NCI-H2227 (cell line): ENCODE data around the gene TMEM18.

Experiments
- DNase-seq: peaks from one replicate; lab custom pipeline; 2025; ENCODE audit not compliant: unreplicated experiment; lab: John Stamatoyannopoulos, UW

TMEM18 gene

DNA sequence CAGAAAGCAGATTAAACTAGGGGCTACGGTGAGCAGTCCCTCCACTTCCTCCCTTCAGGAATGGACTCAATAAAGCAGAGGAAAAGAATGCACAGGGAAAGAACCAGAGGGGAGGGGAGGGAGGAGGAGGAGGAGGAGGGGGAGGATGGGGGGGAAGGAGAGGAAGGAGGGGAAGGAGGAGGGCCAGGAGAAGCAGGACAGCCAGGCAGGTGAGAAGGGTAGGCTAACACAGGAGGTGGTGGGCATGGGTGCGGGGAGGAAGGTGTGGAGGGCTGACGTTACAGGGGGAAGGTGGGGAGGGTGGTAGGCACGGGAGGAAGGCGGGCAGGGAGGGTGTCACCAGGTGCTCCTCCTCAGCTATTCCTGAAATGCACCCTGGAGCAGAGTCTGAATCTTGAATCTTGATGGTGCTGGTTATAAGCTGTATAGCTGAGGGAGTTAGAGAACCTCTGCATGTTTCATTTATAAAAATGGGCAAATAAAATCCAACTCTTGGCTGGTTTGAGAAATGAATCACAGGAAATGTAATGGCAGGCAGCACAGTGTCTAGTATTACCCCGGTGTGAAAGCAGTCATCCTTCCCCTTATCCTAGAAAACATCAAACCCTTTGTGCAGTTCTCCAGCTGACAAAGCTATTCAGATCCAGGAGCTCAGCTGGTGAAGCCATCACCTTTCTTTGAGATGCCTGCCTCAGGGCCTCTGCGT, 3.4 kb downstream of the TMEM18 start:
- no peak for DNase-seq

DNA sequence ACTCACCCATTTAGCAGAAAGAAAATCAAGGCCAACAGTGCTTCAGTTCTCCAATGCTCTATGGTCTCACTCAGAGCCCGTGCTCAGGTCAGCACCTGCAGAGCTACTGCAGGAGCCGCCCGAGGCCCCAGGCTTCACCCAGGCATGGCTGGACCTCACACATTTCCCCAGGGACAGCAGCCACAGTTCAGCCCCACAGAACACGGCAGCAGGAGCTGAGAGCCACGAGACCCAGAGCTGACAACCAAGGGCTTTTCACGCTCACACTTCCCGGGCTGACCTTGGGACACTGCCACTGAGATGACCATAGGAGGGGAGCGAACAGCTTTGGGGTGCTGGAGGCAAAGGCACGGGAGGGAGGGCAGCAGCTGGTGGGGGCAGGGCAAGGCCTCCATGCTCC, 4.2 kb downstream of the TMEM18 start:
- no peak for DNase-seq

DNA sequence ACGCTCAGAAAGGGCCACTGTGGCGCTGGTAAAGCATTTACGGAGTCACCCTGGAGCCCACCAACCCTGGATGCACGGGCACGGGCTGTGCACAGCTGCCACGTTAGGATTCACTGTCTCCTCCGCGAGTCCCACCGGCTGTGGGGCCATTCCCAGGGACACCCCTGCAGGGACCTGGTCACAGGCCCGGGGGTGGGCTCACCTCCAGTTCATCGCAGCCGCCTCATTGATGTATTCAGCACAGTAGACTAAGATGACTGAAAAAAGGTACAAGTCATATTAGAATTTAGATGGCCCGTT, 4.7 kb downstream of the TMEM18 start:
- DNase-seq: no peak

DNA sequence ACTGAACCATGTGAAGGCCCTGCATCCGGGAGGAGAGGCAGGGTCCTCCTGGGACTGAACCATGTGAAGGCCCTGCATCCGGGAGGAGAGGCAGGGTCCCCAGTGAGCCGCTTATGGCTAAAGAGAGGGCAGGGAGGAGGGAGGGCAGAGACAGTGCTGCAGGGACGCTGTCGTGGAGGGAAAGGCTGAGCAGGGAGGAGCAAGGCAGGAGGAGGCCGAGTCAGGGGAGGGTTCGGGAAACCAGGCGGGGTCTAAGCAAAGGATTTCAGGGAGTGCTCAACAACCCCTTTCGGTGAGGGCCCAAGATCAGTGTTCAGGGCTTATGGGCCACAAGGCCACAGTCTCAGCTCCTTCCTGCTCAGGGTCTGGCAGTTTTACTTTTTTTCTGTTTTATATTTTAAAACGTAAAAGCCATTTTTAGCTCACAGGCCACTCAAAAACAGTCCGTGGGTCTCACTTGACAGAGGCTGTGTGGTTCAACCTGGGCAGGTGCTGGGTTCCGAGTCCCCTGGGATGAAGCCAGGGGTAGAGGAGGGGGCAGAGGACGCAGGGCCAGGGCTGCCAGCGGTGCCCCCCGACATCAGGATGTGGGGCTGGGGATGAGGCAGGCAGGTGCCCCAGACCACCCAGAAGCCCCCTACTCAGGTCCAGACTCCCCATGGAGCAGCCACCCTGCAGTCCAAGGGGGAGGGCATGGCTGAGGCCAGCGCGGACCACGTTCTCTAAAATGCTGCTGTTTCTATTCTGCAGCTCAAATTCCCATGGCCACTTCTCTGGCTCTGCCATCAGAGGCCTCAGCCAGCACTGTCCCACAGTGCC, 5.2 kb downstream of the TMEM18 start:
- no peak for DNase-seq

DNA sequence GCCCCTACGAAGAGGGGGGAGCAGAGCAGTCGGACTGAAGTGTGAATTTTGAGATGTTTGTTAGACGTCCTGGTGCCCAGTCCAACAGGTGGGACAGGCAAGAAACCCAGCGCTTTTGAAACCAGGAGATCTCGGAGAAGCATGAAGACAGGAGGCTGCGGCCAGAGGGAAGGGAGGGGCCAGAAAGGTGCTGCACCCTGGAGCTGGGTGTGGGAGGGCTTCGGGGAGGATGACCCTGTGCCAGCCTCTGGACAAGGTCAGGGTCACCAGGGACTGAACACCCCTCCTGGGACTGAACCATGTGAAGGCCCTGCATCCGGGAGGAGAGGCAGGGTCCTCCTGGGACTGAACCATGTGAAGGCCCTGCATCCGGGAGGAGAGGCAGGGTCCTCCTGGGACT, 6.1 kb downstream of the TMEM18 start:
- no peak for DNase-seq

DNA sequence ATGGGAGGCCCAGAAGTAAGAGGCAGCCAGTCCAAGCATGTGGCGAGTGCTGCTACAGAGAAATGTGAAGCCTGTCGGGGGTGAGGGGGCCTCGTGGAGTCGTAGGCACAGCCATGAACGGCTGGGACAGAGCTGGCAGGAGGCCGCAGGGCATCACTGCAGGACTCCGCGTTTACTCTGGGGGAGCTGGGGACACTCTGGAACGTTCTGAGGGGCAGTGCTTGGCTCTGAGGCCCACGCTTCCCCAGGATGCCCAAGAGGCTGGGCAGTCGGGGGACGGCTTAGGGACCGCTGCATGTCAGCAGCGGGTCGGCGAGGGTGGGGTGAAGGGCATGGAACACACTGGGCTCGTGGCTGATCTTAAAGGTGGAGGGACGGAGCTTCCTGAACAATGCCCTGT, 6.6 kb downstream of the TMEM18 start:
- no peak for DNase-seq

DNA sequence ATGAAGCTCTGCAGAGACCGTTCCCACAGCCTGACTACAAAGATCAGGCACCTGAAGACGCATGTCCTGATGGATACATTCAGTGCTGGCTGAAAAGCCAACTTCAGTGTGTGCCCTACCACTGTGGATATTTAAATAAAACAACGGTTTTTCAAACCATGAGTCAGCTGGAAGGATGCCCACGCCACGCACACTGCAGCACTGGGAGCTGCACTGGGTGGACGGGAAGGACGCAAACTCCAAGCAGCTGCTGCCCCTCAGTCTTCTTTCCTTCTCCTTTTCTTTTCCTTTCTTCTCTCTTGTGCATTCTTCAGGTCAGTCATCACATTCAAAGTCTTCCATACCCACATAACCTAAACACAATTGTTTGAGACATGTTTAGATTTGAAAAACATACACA, 7.9 kb downstream of the TMEM18 start:
- DNase-seq: no peak

DNA sequence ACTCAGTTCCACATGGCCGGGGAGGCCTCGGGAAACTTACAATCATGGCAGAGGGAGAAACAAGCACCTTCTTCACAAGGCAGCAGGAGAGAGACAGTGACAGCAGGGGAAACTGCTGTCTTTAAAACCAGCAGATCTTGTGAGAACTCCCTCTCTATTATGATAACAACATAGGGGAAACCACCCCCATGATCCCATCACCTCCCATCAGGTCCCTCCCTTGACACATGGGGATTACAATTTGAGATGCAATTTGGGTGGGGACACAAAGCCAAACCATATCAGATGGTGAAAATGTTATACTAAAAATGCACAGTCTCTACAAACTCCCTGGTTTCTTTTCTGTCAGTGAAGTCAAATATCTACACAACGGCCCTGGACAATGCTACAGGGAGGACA, 9.2 kb downstream of the TMEM18 start:
- no peak for DNase-seq

DNA sequence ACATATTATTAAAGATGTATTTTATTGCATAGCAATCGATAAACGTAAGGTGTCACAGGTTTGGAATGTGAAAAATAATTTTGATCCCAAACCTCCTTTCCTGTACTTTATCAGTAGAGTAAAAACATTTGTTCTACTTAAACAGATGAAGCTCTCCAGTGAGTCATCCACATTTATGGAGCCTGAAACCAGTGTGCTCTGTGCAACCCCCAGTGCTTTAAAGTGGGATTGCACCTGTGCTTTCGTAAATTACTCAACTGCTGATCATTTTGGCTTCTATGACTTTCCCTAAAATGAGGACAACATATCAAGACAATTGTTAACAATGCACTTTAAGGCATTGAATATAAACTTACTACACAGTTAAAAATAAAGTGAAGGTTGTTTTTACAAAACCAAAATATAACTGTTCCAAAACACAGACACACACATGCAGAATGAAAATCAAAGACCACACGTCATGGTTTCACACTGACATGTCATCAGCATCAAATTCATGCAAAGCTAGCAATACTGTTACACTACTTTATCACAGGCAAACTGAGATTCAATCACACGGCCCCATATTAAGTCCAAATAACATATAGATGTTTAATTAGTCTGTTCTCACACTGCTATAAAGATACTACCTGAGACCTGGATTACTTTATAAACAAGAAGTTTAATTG, 9.7 kb downstream of the TMEM18 start:
- no peak for DNase-seq

DNA sequence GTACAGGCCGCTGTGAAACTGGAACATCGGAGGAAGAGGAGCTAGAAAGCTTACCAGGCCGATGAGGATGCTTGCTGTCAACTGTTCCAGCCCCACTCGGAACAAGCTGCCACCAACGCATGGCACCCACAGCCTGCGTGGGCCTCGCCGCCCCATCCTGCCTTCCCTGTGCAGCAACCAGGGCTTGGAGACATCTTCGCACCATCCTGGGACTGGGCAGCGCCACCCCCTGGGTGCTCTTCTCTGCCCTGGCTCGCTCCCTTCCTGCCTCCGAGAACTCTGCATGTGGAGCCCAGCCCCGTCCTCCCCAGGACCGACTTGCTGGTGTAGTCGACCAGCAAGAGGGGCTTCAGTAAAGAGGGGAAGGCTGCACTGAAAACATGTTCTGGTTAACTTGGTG, 10.8 kb downstream of the TMEM18 start:
- no peak for DNase-seq

DNA sequence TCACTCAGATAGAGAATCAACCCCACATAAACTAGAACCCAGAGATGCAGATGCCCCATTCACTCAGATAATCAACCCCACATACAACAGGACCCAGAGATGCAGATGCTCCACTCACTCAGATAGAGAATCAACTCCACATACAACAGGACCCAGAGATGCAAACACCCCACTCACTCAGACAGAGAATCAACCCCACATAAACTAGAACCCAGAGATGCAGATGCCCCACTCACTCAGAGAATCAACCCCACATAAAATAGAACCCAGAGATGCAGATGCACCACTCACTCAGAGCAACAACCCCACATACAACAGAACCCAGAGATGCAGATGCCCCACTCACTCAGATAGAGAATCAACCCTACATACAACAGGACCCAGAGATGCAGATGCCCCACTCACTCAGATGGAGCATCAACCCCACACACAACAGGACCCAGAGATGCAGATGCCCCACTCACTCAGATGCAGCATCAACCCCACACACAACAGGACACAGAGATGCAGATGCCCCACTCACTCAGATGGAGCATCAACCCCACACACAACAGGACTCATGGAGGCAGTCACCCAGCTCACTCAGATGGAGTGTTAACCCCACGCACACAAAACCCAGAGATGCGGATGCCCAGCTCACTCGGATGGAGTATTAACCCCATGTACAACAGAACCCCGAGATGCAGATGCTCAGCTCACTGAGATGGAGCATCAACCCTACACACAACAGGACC, 11.7 kb downstream of the TMEM18 start:
- no peak for DNase-seq

DNA sequence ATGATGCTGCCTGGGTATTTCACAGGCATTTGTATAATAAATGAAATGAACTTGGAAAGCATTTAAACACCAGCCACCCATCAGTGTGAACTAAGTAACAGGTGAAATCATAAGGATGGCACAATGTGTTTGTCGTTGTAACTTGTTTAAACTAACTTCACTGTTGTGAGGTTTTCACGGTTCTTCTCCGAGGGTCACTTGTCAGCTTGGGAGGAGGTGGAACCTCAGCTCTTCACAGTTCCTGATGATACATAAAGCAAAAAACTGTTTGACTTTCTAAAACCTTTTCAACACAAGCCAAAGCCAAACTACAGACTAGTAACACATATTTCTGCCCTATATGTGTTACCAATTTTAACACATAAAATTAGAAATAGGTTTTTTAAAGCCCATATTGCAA, 13.1 kb downstream of the TMEM18 start:
- DNase-seq: no peak

DNA sequence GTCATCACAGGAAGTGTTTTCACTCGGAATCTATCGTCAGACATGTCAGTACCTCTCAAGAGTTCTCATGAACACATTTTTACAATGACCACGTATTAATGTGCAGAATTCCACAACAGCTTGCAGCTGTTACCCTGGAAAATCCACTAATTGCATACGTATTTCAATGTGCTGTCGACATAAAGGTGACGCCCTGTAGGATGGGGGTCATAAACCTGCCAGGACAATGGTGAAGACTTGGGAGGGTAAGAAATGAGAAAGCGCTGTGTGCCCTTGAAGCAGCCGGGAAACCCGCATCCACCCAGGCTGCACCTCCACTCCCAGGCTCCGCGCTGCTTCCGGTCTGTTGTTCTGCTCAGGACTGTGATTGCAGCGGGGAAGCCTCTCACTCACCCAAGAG, 14.0 kb downstream of the TMEM18 start:
- DNase-seq: no peak

DNA sequence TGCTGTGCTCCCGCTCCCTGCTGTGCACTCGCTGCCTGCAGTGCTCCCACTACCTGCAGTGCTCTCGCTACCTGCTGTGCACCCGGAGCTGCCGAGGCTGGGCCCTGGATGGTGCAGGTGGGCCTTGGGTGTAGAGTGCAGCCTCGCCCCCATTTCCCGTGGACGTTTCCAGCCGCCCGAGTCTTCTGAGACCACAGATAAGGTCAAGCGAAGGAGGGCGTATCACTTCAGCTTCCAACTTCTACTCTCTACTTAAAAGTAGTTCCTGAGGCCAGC, 15.9 kb downstream of the TMEM18 start:
- no peak for DNase-seq

DNA sequence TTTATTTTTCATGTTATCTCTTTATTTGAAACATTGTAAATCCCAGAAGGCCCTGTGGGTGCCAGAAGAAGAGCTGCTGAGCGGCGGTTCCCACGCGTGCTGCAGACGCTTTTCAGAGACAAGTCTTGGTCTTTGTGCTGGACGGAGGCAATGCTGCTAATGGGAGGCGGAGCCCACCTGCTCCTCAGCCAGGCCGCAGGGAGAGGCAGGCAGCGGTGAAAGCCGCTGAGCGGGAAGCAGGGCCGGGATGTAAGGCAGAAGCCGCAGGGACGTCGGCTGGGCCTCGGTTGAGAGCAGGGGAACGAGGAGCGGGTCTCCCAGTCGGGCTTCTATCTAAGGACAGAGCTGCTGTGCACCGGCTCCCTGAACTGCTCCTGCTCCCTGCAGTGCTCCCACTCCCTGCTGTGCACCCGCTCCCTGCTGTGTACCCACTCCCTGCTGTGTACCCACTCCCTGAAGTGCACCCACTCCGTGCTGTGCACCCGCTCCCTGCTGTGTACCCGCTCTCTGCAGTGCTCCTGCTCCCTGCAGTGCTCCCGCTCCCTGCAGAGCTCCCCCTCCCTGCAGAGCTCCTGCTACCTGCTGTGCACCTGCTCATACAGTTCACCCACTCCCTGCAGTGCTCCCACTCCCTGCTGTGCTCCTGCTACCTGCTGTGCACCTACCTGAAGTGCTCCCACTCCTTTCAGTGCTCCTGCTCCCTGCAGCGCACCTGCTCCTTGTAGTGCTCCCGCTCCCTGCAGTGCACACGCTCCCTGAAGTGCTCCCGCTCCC, 16.4 kb downstream of the TMEM18 start:
- DNase-seq: peak; percentile 59

DNA sequence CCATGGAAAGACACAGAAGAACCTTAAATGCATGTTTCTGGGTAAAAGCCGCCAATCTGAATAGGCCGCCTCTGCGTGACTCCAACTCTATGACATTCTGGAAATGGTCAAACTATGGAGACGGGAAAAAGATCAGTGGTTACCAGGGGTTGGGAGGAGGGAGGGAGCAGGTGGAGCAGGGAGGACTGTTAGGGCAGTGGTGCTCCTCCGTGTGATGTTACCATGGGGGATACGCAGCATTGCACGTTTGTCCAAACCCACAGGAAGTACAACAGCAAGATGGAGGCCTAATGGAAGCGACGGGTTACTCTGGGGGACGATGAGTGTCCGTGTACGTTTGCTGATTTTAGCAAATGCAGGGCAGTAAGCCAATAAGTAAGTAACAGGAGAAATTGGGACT, 17.2 kb downstream of the TMEM18 start:
- no peak for DNase-seq

DNA sequence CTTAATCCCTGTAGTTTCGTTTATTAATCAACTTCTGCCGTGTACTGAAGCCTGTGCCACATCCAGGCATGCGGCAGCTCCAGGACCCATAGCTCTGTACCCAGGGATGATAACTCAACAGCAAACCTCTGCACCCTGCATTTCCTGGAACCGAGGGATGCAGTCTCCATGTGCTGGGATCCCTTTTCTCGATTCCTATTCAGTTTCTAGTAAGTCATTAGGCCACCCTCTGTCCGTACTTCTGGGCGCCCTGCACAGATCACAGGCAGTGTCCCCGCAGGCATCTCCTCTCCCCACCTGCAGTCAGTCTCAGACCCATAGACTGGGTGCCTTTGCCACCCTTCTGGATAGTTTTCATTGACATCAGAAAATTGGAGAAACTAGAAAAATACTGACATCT, 18.8 kb downstream of the TMEM18 start:
- DNase-seq: no peak

DNA sequence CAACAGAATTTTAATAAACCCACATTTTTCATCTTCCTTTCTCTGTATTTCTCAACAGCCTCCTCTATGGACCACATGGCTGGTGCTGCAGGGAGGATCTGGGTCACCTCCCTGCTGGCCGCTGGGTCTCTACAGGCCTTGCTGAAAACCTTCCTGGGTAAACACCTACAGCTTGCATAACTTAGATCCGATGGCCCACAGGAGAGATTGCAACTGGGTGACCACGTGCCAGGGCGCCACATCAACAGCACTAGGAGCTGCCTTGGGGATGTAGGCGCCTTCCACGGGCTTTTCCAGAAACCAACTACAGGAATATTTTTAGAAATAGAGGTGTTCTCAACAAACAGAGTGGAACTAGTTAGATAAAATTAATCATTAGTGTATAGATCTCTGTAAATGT, 19.4 kb downstream of the TMEM18 start:
- no peak for DNase-seq

DNA sequence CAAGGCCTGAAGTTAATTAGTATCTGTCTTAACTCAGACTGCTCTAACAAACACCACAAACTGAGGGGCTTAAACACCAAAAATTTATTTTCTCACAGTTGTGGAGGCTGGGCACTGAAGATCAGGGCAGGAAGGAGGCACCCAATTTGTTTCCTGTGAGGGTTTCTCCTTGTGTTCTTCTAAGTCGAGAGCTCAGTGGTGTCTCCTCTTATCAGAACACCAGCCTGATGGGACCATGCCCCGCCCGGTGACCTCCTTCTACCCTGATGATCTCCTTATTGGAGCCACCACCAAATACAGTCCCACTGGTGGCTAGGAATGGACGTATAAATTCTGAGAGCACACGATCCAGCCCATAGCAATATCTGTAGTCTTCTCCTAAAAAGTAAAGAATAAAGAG, 20.5 kb downstream of the TMEM18 start:
- no peak for DNase-seq

DNA sequence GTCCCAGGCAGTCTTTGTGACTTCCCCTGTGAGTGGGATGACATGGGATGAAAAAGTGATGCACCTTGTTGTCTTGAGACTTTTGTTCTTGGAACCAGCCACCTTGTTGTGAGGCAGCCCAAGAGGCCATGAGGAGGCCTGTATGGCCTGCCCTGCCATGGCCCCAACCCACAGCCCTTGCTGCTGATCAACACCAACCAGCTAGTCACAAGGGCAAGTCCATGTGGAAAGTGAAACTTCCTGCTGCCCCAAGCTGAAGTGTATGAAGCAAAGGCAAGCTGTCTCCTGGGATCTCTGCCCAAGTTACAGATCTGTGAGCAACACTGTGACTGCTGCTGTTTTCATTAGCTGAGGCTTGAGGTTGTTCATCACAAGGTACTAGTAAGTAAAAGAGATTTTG, 21.6 kb downstream of the TMEM18 start:
- no peak for DNase-seq

DNA sequence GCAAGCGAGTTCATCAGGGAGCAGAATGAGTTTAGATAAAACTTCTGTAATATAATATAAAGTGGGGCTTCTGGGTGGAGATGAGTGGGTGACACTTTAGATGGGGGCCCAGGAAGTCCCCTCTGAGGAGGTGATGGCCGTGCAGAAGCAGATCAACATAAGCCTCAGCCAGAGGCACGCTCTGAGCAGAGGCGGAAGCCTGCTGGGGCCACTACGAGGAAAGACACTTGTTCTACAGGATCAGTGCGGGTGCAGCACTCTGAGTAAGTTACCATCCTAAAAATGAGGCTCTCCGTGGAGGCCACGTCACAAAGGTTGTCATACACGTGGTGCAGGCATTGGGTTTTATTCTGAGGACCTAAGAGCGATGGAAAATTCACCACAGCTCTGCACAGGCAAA, 22.3 kb downstream of the TMEM18 start:
- DNase-seq: no peak
